ENCODE measurements around the gene FAM163A.

GRCh38 chr1:179757933-179758332 is 14.8 kb downstream of the FAM163A start:
- TF ChIP-seq POLR2A (IDR thresholded peaks at IDR 0.05; ENCODE audit: low read depth, low read length) = no peak
- no peak for TF ChIP-seq POLR2AphosphoS5 (IDR thresholded peaks at IDR 0.05; ENCODE audit: low read depth, low read length)
- TF ChIP-seq SPI1 (IDR thresholded peaks at IDR 0.05; ENCODE audit: low read depth, low read length) = no peak
- no peak for TF ChIP-seq TAF1 (IDR thresholded peaks at IDR 0.05; ENCODE audit: low read depth, low read length)
- no peak for TF ChIP-seq POU2F2 (IDR thresholded peaks at IDR 0.05; ENCODE audit: low read depth, low read length)
- TF ChIP-seq PAX5 (IDR thresholded peaks at IDR 0.05; ENCODE audit: insufficient read depth, low read length, severe bottlenecking) = no peak

Measured in GM12891 (cell line).